ENCODE results near the gene RHAG. TPM values are rescaled to one million over a fixed set of nuclear protein-coding genes. Genes with fewer than 3 reads are reported as not detected.
"Not testable (repeated sequence)": the region's sequence is repeated elsewhere in the genome, so short reads cannot be mapped to it uniquely, and the experiment has no call there.

Gene RHAG
- total RNA-seq, 1 donor from 2014 or later: not detected

DNA sequence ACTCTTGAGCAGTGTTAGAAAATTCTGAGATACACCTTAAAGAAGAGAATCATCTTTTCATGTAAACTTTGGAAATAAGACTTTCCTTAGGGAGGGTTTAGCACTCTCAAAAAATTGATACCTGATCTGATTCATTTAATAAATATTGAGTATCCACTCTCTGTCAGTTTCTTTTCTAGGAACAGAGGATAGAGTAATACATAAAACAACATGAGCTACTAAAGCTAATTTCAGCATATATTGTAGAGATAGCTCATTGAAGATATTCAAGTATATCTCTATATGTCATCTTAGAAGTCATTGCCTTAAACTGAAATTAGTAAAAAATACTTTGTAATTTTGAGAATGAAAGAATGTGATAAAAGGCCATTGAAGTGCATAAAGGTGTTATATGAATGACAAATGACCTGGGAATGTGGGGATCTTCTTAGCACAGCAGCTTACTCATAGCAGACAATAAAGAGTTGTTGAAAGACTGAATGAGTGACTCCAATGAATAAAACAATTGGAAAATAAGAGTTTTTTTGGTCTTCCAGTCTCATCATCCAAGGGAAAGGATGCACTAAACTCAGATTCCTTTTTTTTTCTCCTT lies 29.2 kb downstream of the RHAG start:
- no peak for DNase-seq (ENCODE audit: low spot score)
- H3K4me1 Mint-ChIP-seq (ENCODE audit: low read depth): peaks cover 2% of the 10 kb centered on the region
- TF ChIP-seq, protein P1, sequence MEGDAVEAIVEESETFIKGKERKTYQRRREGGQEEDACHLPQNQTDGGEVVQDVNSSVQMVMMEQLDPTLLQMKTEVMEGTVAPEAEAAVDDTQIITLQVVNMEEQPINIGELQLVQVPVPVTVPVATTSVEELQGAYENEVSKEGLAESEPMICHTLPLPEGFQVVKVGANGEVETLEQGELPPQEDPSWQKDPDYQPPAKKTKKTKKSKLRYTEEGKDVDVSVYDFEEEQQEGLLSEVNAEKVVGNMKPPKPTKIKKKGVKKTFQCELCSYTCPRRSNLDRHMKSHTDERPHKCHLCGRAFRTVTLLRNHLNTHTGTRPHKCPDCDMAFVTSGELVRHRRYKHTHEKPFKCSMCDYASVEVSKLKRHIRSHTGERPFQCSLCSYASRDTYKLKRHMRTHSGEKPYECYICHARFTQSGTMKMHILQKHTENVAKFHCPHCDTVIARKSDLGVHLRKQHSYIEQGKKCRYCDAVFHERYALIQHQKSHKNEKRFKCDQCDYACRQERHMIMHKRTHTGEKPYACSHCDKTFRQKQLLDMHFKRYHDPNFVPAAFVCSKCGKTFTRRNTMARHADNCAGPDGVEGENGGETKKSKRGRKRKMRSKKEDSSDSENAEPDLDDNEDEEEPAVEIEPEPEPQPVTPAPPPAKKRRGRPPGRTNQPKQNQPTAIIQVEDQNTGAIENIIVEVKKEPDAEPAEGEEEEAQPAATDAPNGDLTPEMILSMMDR (IDR thresholded peaks at IDR 0.05): peak; percentile 69
- no peak overlapping the region for H3K4me3 Mint-ChIP-seq (ENCODE audit: unreplicated experiment)
- no peaks in the 10 kb centered on the region for H3K36me3 Mint-ChIP-seq (ENCODE audit: low read depth)
- peaks cover 32% of the 10 kb centered on the region for H3K27me3 Mint-ChIP-seq (ENCODE audit: low read depth)
- peaks cover 3% of the 10 kb centered on the region for H3K9me3 Mint-ChIP-seq (ENCODE audit: low read depth)
- H3K27ac Mint-ChIP-seq (ENCODE audit: unreplicated experiment): no peak overlapping the region

DNA sequence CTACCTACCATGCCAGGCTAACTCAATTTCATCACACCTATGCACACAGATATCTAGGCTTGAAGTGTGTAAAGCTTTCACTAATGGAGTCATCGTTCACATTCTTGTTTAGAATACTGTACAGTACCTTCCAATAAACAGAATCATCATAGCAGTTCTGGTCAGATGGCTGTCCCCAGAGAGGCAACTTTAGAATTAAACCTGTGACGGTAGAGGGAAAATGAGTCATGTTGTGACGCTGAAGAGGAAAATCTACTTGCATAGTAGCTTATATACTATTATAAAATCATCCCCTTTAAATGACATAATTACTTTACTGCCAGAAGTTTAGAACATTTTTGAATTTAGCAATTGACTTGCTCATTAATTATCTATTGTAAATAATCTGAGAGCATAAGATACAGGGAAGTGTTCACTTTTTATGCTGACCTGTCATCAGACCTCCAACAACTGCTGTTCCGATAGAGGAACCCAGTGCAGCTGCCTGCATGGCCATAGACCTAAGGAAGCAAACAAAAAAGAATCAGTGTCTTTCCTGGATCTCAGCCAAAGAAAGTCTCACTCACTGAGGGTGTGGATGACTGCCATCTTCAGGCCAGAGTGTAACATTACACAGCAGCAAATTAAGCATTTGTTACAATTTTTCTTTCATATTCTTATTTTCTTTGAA lies 29.8 kb downstream of the RHAG start:
- H3K9me3 Mint-ChIP-seq (ENCODE audit: low read depth): peaks cover 3% of the 10 kb centered on the region
- TF ChIP-seq, protein P1 (IDR thresholded peaks at IDR 0.05): peak; percentile 91
- H3K4me3 Mint-ChIP-seq (ENCODE audit: unreplicated experiment): no peak overlapping the region
- no peak overlapping the region for H3K27ac Mint-ChIP-seq (ENCODE audit: unreplicated experiment)
- no peak for DNase-seq (ENCODE audit: low spot score)
- H3K27me3 Mint-ChIP-seq (ENCODE audit: low read depth): peaks cover 32% of the 10 kb centered on the region
- H3K36me3 Mint-ChIP-seq (ENCODE audit: low read depth): no peaks in the 10 kb centered on the region
- H3K4me1 Mint-ChIP-seq (ENCODE audit: low read depth): peaks cover 2% of the 10 kb centered on the region

DNA sequence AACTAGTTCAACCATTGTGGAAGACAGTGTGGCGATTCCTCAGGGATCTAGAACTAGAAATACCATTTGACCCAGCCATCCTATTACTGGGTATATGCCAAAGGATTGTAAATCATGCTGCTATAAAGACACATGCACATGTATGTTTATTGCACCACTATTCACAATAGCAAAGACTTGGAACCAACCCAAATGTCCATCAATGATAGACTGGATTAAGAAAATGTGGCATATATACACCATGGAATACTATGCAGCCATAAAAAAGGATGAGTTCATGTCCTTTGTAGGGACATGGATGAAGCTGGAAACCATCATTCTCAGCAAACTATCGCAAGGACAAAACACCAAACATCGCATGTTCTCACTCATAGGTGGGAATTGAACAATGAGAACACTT lies 32.6 kb downstream of the RHAG start:
- not testable (repeated sequence) for H3K36me3 Mint-ChIP-seq (ENCODE audit: low read depth); H3K4me3 Mint-ChIP-seq (ENCODE audit: unreplicated experiment); H3K9me3 Mint-ChIP-seq (ENCODE audit: low read depth); H3K27ac Mint-ChIP-seq (ENCODE audit: unreplicated experiment); H3K4me1 Mint-ChIP-seq (ENCODE audit: low read depth); DNase-seq (ENCODE audit: low spot score)
- peaks cover 22% of the 10 kb centered on the region for H3K27me3 Mint-ChIP-seq (ENCODE audit: low read depth)

DNA sequence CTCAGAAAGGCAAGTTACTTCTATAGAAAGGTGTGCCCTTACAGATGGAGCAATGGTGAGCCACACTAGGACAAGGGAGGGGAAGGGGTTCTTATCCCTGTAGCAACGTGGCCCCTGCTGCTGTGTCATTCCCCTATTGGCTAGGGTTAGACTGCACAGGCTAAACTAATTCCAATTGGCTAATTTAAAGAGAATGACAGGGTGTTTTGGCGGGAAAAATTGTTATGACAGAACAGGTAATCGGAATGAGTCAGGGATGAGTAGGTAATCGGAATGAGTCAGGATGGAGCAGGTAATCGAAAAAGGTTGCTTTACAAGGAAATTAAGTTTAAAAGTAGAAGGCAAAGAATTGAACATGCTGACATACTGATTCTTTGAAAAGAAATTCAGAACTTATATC lies 49.4 kb downstream of the RHAG start:
- not testable (repeated sequence) for H3K36me3 Mint-ChIP-seq (ENCODE audit: low read depth); H3K9me3 Mint-ChIP-seq (ENCODE audit: low read depth); DNase-seq (ENCODE audit: low spot score); H3K27ac Mint-ChIP-seq (ENCODE audit: unreplicated experiment); H3K4me3 Mint-ChIP-seq (ENCODE audit: unreplicated experiment); H3K27me3 Mint-ChIP-seq (ENCODE audit: low read depth); H3K4me1 Mint-ChIP-seq (ENCODE audit: low read depth)

DNA sequence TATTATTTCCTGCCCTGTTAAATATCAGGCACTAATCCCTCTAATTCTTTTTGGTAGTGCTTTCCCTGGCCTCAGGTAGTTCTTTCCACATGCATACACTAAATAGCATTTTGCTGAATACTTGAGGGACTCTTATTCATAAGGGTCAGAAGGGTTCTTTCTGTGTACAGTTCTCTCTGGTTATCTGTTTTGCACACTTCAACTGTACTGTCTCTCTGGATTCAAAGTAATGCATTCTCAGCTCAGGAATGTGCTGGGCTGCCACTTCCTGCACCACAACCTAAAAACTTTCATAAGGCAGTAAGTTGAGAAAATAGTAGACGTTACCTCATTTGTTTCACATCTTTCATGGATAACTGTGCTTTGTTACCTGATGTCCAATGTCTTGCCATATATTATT lies 54.1 kb downstream of the RHAG start:
- H3K4me1 Mint-ChIP-seq (ENCODE audit: low read depth): no peaks in the 10 kb centered on the region
- no peak overlapping the region for H3K27ac Mint-ChIP-seq (ENCODE audit: unreplicated experiment)
- TF ChIP-seq, protein P1 (IDR thresholded peaks at IDR 0.05): no peak
- no peak overlapping the region for H3K4me3 Mint-ChIP-seq (ENCODE audit: unreplicated experiment)
- no peak for DNase-seq (ENCODE audit: low spot score)
- H3K9me3 Mint-ChIP-seq (ENCODE audit: low read depth): no peaks in the 10 kb centered on the region
- peaks cover 7% of the 10 kb centered on the region for H3K27me3 Mint-ChIP-seq (ENCODE audit: low read depth)
- no peaks in the 10 kb centered on the region for H3K36me3 Mint-ChIP-seq (ENCODE audit: low read depth)

DNA sequence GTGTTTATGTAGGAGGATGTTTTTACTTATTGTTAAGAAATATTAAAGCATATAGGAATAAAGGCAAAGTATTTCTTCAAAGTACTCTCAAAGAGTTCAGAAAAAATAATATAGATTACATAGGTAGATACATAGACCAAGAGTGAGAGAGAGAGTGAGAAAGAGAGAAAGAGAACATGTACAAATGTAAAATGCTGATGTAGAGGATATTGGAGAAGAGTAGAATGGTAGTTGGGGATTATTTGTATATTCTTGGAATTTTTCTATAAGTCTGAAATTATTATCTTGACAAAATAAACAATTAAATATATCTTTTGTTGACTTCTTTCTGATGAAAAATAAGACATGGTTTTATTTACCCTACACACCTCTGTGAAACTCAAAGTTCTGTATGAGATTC lies 57.0 kb downstream of the RHAG start:
- H3K9me3 Mint-ChIP-seq (ENCODE audit: low read depth): no peaks in the 10 kb centered on the region
- H3K4me1 Mint-ChIP-seq (ENCODE audit: low read depth): no peaks in the 10 kb centered on the region
- no peaks in the 10 kb centered on the region for H3K36me3 Mint-ChIP-seq (ENCODE audit: low read depth)
- TF ChIP-seq, protein P1 (IDR thresholded peaks at IDR 0.05): no peak
- DNase-seq (ENCODE audit: low spot score): no peak
- no peak overlapping the region for H3K4me3 Mint-ChIP-seq (ENCODE audit: unreplicated experiment)
- H3K27me3 Mint-ChIP-seq (ENCODE audit: low read depth): peaks cover 7% of the 10 kb centered on the region
- H3K27ac Mint-ChIP-seq (ENCODE audit: unreplicated experiment): no peak overlapping the region
